HL-60 (cell line): ENCODE data around the gene GOLGA3.

Source experiments
- DNase-seq, 2 experiments: peaks; one replicate each; pipeline ENCODE4 v3.0.0-alpha.2; 2010 to 2020; ENCODE audit warnings: low read depth in 1 of 2, low spot score in 1 of 2
- H3K27ac ChIP-seq: fragments of 250-450 bp; sonication (Bioruptor Pico); replicated peaks from 2 replicates; pipeline ENCODE4 v1.5.1; 2020; ENCODE audit warnings: mild to moderate bottlenecking, moderate library complexity
- H3K27me3 ChIP-seq: fragments of 250-450 bp; sonication (Bioruptor Pico); 2 replicates; pipeline ENCODE4 v1.5.1; 2021; ENCODE audit warnings: mild to moderate bottlenecking, moderate library complexity; ENCODE audit not compliant: insufficient read depth, poor library complexity, severe bottlenecking
- H3K4me3 ChIP-seq: replicated peaks from 2 replicates; pipeline ENCODE4 v1.5.1; 2011; ENCODE audit warnings: mild to moderate bottlenecking, control low read depth, low read length; ENCODE audit not compliant: insufficient read depth
- CTCF ChIP-seq: IDR thresholded peaks from one replicate; pipeline ENCODE4 v1.5.1; 2011; ENCODE audit warnings: low read length, control low read depth, inconsistent platforms; ENCODE audit not compliant: insufficient read depth
- GABPA ChIP-seq: IDR thresholded peaks from 2 replicates; pipeline ENCODE4 v1.6.1; 2012; ENCODE audit warnings: low read depth
- POLR2AphosphoS5 ChIP-seq: IDR thresholded peaks from 2 replicates; pipeline ENCODE4 v1.6.1; 2012; ENCODE audit warnings: low read depth
- REST ChIP-seq: IDR thresholded peaks from 2 replicates; pipeline ENCODE4 v1.6.1; 2012; ENCODE audit warnings: low read depth; ENCODE audit not compliant: insufficient replicate concordance
- SPI1 ChIP-seq: IDR thresholded peaks from 2 replicates; pipeline ENCODE4 v1.6.1; 2012; ENCODE audit warnings: low read depth, mild to moderate bottlenecking, borderline replicate concordance

GOLGA3 gene

GRCh38 chr12:132730353-132730752 lies 98.3 kb downstream of the GOLGA3 start:
- Histone ChIP-seq H3K27ac (no peak overlapping the region), H3K4me3 (no peak overlapping the region), H3K27me3 (no peaks in the 10 kb centered on the region)
- no peak for DNase-seq
- no peak for TF ChIP-seq POLR2AphosphoS5
- TF ChIP-seq CTCF = no peak
- no peak for TF ChIP-seq REST
- no peak for TF ChIP-seq SPI1
- no peak for TF ChIP-seq GABPA

GRCh38 chr12:132729541-132730320 lies 98.9 kb downstream of the GOLGA3 start:
- Histone ChIP-seq H3K27ac (no peak overlapping the region), H3K4me3 (no peak overlapping the region), H3K27me3 (no peaks in the 10 kb centered on the region)
- no peak for DNase-seq
- no peak for TF ChIP-seq CTCF

- no peak for DNase-seq
- no peak overlapping the region for H3K27ac ChIP-seq
- no peak for TF ChIP-seq GABPA
- no peak for TF ChIP-seq POLR2AphosphoS5
- no peak for TF ChIP-seq CTCF
- TF ChIP-seq SPI1 = no peak
- no peak for TF ChIP-seq REST
- no peak overlapping the region for H3K4me3 ChIP-seq
- no peaks in the 10 kb centered on the region for H3K27me3 ChIP-seq
Observed at GRCh38 chr12:132728502-132728901, 100.2 kb downstream of the GOLGA3 start.

- no peak for TF ChIP-seq REST
- no peak for TF ChIP-seq GABPA
- TF ChIP-seq CTCF = no peak
- TF ChIP-seq SPI1 = no peak
- no peak for TF ChIP-seq POLR2AphosphoS5
- no peak for DNase-seq
- Histone ChIP-seq H3K27ac (no peak overlapping the region), H3K4me3 (no peak overlapping the region), H3K27me3 (no peaks in the 10 kb centered on the region)
Observed at GRCh38 chr12:132727091-132727794, 101.4 kb downstream of the GOLGA3 start.
